C4-2B (cell line): ENCODE measurements around the gene CCDC186.
A peak's percentile ranks its signal among the peaks of the same experiment; 100 is the strongest.

Experiments
- H3K27ac ChIP-seq: fragments of 450-650 bp; 2 replicates; pipeline ENCODE4 v1.5.1; 2017
- ZFX ChIP-seq: fragments of 450-650 bp; IDR thresholded peaks from 2 replicates; pipeline ENCODE4 v1.6.1; 2017
- TF ChIP-seq, protein P1 (sequence below): fragments of 450-650 bp; conservative IDR thresholded peaks from 2 replicates; pipeline ENCODE4 v1.5.1; 2017; ENCODE audit warnings: mild to moderate bottlenecking

CCDC186 gene

DNA sequence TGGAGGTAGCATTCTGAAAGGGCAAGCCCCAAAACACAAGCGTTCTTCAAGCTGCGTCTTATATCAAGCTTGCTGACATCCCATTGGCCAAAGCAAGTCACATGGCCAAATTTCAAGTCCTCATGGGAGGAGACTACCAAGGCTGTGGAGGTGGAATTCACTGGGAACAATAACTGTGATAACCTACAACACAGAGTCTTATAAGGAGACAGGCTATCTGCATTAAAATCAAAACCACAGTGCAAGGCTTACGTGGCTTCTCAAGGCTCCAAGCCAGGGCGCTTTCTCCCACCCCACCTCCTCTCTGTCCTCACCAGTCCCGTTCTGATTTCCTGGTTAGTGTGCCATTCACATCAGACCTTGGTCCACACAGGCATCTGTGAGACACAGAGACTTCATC, 91.0 kb downstream of the CCDC186 start:
- H3K27ac ChIP-seq: peak overlapping the region; percentile 46
- TF ChIP-seq, protein P1, sequence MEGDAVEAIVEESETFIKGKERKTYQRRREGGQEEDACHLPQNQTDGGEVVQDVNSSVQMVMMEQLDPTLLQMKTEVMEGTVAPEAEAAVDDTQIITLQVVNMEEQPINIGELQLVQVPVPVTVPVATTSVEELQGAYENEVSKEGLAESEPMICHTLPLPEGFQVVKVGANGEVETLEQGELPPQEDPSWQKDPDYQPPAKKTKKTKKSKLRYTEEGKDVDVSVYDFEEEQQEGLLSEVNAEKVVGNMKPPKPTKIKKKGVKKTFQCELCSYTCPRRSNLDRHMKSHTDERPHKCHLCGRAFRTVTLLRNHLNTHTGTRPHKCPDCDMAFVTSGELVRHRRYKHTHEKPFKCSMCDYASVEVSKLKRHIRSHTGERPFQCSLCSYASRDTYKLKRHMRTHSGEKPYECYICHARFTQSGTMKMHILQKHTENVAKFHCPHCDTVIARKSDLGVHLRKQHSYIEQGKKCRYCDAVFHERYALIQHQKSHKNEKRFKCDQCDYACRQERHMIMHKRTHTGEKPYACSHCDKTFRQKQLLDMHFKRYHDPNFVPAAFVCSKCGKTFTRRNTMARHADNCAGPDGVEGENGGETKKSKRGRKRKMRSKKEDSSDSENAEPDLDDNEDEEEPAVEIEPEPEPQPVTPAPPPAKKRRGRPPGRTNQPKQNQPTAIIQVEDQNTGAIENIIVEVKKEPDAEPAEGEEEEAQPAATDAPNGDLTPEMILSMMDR: no peak

DNA sequence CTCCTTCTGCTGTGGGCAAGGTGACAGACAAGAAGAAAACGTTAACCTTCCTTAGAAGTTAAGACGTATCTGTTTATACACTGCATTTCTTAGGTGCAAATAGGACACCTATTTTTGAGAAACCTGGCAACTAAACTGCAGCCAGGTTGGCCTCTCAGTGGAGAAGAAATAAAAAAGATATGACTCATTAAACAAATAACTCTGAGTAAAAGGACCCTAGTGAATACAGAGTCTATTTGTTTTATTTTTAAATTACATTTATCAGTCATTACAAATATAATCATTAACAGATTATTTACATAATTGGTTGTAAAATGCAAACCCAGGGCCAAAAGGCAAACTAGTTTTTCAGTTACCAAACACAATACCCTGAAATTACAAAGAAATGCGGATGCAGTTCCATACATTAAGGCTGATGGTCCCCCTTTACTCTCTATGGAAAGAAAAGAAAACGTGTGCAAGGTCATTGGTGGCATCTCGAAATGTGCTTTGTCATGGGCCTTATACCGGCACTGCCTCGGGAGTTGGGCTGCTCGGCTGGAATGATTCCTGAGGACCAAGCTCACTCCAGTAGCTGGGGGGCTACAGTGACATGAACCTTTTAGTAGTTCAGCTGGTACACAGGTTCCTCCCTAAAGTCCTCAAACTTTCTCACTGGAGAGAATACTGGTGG, 92.0 kb downstream of the CCDC186 start:
- H3K27ac ChIP-seq: peak overlapping the region; percentile 46
- TF ChIP-seq ZFX: no peak
- TF ChIP-seq, protein P1: no peak

DNA sequence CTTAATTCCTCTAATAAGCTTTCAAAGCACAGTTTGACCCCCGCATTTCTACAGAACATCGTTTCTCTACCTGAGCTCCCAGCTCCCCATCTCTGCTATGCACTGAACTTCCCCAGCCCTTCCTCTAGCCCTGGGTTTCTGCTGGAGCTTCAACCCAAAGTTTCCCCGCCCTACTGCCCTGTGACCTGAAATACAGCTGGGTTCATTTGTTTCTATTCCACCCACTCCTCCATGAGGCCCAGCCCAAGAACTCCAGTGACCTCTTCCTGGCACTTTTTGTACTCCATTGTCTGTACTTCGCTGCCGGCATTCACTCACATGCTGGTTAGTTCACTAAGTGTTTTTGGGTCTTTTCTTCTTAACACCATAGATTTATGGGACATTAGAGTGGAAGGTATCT, 94.6 kb downstream of the CCDC186 start:
- H3K27ac ChIP-seq: no peak overlapping the region

DNA sequence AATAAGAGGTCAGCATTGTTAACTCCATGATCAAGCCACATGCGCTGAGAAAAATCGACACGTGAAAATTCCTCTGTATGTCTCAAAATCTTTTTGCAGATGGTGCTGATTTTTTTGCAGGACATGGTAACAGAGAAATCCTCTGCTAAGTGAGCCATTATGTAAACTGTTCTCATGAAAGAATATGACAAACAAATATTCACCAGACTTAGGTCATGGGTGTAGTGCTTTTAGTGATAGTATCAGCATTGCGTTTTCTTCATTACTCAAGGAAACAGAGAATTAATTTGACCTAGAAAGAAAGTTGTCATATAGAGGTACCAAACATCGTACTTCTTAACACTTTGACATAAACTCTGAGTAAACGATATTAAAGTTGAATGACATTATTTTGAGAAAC, 95.7 kb downstream of the CCDC186 start:
- TF ChIP-seq ZFX: no peak
- TF ChIP-seq, protein P1: no peak
- no peak overlapping the region for H3K27ac ChIP-seq

More for the DNA sequence above, 94.6 kb downstream of the CCDC186 start:
- no peak for TF ChIP-seq ZFX
- TF ChIP-seq, protein P1: no peak

DNA sequence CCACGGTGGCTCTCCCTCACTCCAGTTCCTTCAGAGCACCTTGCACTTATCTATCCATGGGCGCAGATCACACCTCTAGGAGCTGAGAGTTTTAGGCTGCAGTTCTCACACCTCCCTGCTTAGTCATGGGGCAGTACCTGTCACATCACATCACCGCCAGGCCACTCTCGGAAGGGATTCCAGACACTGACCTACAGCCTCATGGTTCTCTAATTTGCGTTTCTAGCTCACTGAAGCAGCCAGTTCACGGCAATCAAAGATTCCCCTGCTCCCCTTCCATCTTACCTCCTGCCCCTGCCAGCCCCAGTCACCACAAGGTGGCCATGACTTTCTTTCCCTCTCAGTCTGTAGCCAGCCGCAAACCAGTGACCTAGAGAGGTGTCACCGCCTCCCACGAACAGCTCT, 96.2 kb downstream of the CCDC186 start:
- no peak for TF ChIP-seq ZFX
- TF ChIP-seq, protein P1: no peak

DNA sequence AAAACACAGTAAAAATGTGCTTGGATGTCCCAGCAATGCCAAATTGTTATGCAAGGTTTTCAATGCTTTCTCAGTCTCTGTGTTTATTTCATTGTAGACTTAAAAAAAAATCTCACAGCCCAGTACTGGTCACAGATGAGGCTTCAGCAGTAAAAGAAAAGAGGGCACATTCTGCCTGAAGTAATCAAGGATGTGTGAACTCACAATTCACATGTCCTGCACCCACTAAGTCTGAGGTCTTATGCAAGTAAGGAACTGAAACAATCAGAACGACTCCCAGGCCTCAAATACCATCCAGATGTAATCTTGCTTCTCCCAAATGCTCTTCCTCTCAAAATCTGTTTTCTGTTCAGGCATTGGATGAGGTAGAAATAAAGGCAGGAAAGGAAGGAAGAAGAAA, 96.7 kb downstream of the CCDC186 start:
- H3K27ac ChIP-seq: no peak overlapping the region
- no peak for TF ChIP-seq ZFX

More for the DNA sequence above, 96.2 kb downstream of the CCDC186 start:
- no peak overlapping the region for H3K27ac ChIP-seq

DNA sequence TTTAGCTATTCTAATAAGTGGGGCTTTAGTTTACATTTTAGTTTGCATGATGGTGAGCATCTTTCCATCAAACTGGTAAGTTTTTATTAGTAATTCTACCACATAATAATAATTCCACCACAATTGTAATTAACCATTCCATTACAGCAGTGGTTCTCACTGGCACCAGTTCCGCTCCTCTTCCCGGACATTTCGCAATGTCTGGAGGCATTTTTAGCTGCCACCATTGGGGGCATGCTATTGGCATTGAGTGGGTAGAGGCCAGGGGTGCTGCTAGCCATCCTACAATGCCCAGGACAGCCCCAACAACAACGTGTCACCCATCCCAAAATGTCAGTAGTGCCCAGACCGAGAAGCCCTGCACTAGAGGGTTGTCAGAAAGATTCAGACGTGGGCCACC, 98.9 kb downstream of the CCDC186 start:
- TF ChIP-seq, protein P1: no peak
- no peak for TF ChIP-seq ZFX
- H3K27ac ChIP-seq: no peak overlapping the region
